Keratinocyte (primary cell): Measurements from ENCODE around the gene YWHAH.

ENCODE experiments used
- CTCF ChIP-seq, 3 experiments: IDR thresholded peaks in 1 of 3; conservative IDR thresholded peaks in 1 of 3; optimal IDR thresholded peaks in 1 of 3; 2 replicates in 2 of 3; 3 replicates in 1 of 3; pipeline versions ENCODE3 to v1.5.1; 2011; ENCODE audit warnings: low read length in 3 of 3, mild to moderate bottlenecking in 3 of 3, moderate library complexity in 2 of 3, control low read depth in 1 of 3, inconsistent platforms in 1 of 3; ENCODE audit not compliant: insufficient read depth in 2 of 3; ENCODE audit errors: extremely low read depth in 1 of 3
- EZH2 ChIP-seq: IDR thresholded peaks from one replicate; pipeline ENCODE4 v1.6.1; 2012; ENCODE audit warnings: inconsistent platforms, mild to moderate bottlenecking, low read length, moderate library complexity

GRCh38 chr22:31912407-31912743 is 32.0 kb upstream of the YWHAH start:
- TF ChIP-seq CTCF (optimal IDR thresholded peaks at IDR 0.05 in 1 of 3, IDR thresholded peaks at IDR 0.05 in 1 of 3, conservative IDR thresholded peaks at IDR 0.05 in 1 of 3; ENCODE audit: extremely low read depth in 1 of 3, insufficient read depth in 2 of 3, low read length in 3 of 3) (no peak), EZH2 (no peak)
